Measurements from ENCODE around the gene PTPRB.

- TF ChIP-seq CTCF (IDR thresholded peaks at IDR 0.05 in 8 of 11, conservative IDR thresholded peaks at IDR 0.05 in 3 of 11) (no peak), POLR2A (IDR thresholded peaks at IDR 0.05) (no peak), POLR2AphosphoS5 (IDR thresholded peaks at IDR 0.05) (no peak)
Measured at GRCh38 chr12:70590549-70591226, 46.5 kb downstream of the PTPRB start.

All from spleen (tissue), 7 donors.